Measurements from ENCODE around the gene RGMA.

RGMA gene

GRCh38 chr15:93088981-93089726 is at the start of gene RGMA:
RGMA (minus strand) TSS chr15:93089211; CDS start chr15:93088932, 279 bp downstream.
- no peak for FAIRE-seq

GRCh38 chr15:93136606-93137005 is 47.6 kb upstream of the RGMA start:
- no peak for FAIRE-seq

GRCh38 chr15:93135997-93136397 is 47.0 kb upstream of the RGMA start:
- FAIRE-seq: no peak

GRCh38 chr15:93135459-93135858 is 46.4 kb upstream of the RGMA start:
- no peak for FAIRE-seq

GRCh38 chr15:93131485-93132095 is 42.6 kb upstream of the RGMA start:
- no peak for FAIRE-seq

GRCh38 chr15:93129702-93130488 is 40.9 kb upstream of the RGMA start:
- FAIRE-seq: no peak

GRCh38 chr15:93127286-93127685 is 38.3 kb upstream of the RGMA start:
- FAIRE-seq: no peak

GRCh38 chr15:93126599-93126998 is 37.6 kb upstream of the RGMA start:
- no peak for FAIRE-seq

- FAIRE-seq: no peak
Measured at GRCh38 chr15:93126148-93126547, 37.1 kb upstream of the RGMA start.

- FAIRE-seq: no peak
Measured at GRCh38 chr15:93124126-93124525, 35.1 kb upstream of the RGMA start.

GRCh38 chr15:93121973-93122910 is 33.2 kb upstream of the RGMA start:
- FAIRE-seq: no peak

- no peak for FAIRE-seq
Measured at GRCh38 chr15:93121107-93121506, 32.1 kb upstream of the RGMA start.

GRCh38 chr15:93118904-93119303 is 29.9 kb upstream of the RGMA start:
- no peak for FAIRE-seq

- FAIRE-seq: no peak
Measured at GRCh38 chr15:93111451-93111850, 22.4 kb upstream of the RGMA start.

- FAIRE-seq: no peak
Measured at GRCh38 chr15:93110502-93111040, 21.6 kb upstream of the RGMA start.

- no peak for FAIRE-seq
Measured at GRCh38 chr15:93109336-93110102, 20.5 kb upstream of the RGMA start.

GRCh38 chr15:93107646-93108045 is 18.6 kb upstream of the RGMA start:
- FAIRE-seq: no peak

- no peak for FAIRE-seq
Measured at GRCh38 chr15:93105485-93105884, 16.5 kb upstream of the RGMA start.

- FAIRE-seq: no peak
Measured at GRCh38 chr15:93103823-93104222, 14.8 kb upstream of the RGMA start.

- no peak for FAIRE-seq
Measured at GRCh38 chr15:93102211-93102610, 13.2 kb upstream of the RGMA start.

GRCh38 chr15:93093765-93094164 is 4.8 kb upstream of the RGMA start:
- FAIRE-seq: no peak

GRCh38 chr15:93091465-93091864 is 2.5 kb upstream of the RGMA start:
- no peak for FAIRE-seq

Measured in TTC549 (cell line).